Measurements from ENCODE around the gene ACTMAP. TPM values are rescaled to one million over a fixed set of nuclear protein-coding genes. Genes with fewer than 3 reads are reported as not detected.

The ACTMAP gene
- total RNA-seq, 1 experiment from 2014 or later = 28.0 TPM

DNA sequence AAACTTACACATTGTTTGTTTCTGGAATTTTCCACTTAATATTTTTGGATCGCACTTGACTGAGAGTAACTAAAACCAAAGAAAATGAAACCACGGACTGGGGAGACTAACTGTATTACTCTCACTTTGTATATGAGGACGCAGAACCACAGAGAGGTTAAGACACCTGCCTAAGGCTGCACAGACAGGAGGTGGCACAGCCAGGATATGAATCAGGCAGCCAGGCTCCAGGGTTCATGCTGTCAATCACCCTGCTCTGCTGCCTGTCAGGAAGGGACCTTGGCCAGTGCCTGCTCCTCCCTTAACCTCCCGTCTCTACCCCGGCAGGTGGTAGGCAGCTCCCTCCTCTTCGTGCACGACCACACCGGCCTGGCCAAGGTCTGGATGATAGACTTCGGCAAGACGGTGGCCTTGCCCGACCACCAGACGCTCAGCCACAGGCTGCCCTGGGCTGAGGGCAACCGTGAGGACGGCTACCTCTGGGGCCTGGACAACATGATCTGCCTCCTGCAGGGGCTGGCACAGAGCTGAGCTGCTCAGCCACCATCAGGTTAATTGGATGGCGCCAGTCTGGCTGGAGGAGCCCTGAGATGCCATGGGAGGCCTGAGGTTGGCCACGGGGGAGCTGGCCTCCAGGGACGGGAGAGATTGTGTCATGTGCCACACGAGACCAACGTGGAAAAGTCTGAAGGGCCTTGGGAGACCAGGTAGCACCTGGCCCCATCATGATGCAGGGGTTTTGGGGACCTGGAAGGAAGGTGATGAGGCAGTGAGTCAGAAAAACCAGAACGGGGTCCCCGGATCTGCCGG lies 11.0 kb downstream of the ACTMAP start:
- peaks cover 9% of the 10 kb centered on the region for H3K36me3 ChIP-seq (ENCODE audit: control insufficient read depth, insufficient read depth, low read length)
- Mint-ChIP-seq H3K27me3 (ENCODE audit: insufficient read depth, unreplicated experiment) (no peaks in the 10 kb centered on the region), H3K4me3 (ENCODE audit: unreplicated experiment) (no peak overlapping the region), H3K9me3 (ENCODE audit: unreplicated experiment) (no peaks in the 10 kb centered on the region), H3K27ac (ENCODE audit: unreplicated experiment) (peak overlapping the region; percentile 63), H3K4me1 (ENCODE audit: low read depth, unreplicated experiment) (peaks cover 13% of the 10 kb centered on the region), H3K36me3 (ENCODE audit: insufficient read depth, unreplicated experiment) (peaks cover 92% of the 10 kb centered on the region)
- no peak for DNase-seq
- no peaks in the 10 kb centered on the region for H3K9me3 ChIP-seq
- ChIA-PET POLR2A (no interaction called here), CTCF (no interaction called here)
- BruUV-seq (replicated peaks) = no TSS peak
- intact Hi-C loops (cut with micrococcal nuclease; ENCODE audit: unreplicated experiment) = no loop called here
- TF ChIP-seq, protein P1, sequence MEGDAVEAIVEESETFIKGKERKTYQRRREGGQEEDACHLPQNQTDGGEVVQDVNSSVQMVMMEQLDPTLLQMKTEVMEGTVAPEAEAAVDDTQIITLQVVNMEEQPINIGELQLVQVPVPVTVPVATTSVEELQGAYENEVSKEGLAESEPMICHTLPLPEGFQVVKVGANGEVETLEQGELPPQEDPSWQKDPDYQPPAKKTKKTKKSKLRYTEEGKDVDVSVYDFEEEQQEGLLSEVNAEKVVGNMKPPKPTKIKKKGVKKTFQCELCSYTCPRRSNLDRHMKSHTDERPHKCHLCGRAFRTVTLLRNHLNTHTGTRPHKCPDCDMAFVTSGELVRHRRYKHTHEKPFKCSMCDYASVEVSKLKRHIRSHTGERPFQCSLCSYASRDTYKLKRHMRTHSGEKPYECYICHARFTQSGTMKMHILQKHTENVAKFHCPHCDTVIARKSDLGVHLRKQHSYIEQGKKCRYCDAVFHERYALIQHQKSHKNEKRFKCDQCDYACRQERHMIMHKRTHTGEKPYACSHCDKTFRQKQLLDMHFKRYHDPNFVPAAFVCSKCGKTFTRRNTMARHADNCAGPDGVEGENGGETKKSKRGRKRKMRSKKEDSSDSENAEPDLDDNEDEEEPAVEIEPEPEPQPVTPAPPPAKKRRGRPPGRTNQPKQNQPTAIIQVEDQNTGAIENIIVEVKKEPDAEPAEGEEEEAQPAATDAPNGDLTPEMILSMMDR (IDR thresholded peaks at IDR 0.05; ENCODE audit: insufficient read depth in 1 of 2, low read depth in 1 of 2, low read length in 1 of 2, severe bottlenecking in 1 of 2, unreplicated experiment in 1 of 2) = no peak
- H3K4me3 ChIP-seq (ENCODE audit: low read depth, low read length) = no peak overlapping the region
- H3K27me3 ChIP-seq (replicated peaks; ENCODE audit: control insufficient read depth, insufficient read depth, low read length) = no peaks in the 10 kb centered on the region
- H3K4me1 ChIP-seq = peaks cover 2% of the 10 kb centered on the region; the same call in 1 of the 2 replicates

DNA sequence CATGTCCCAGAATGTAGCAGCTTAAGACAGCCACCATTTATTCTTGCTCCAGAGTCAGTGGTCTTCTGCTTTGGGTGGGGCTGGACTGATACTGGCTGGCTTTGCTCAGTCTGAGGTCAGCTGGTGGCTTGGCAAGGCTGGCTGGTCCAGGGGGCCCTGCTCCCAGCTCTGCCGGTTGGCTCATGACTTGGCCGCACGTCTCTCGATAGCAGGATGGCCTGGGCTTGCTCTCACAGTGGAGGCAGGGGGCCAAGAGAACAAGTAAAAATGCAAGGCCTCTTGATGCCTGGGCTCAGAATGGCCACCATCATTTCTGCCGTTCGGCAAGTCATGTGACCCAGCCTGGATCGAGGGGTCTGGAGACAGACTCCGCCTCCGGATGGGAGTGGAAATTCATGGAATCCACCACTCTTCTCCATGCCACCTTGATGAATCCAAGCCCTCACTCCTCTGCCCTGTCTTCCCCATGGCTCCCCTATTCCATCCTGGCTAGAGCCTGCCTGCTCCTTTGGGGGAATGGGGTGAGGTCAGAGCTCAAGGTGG lies 13.1 kb downstream of the ACTMAP start:
- BruUV-seq (replicated peaks) = no TSS peak
- TF ChIP-seq, protein P1 (IDR thresholded peaks at IDR 0.05; ENCODE audit: insufficient read depth in 1 of 2, low read depth in 1 of 2, low read length in 1 of 2, severe bottlenecking in 1 of 2, unreplicated experiment in 1 of 2) = no peak
- H3K4me1 Mint-ChIP-seq (ENCODE audit: low read depth, unreplicated experiment) = peaks cover 19% of the 10 kb centered on the region
- no peak overlapping the region for H3K4me3 Mint-ChIP-seq (ENCODE audit: unreplicated experiment)
- no peaks in the 10 kb centered on the region for H3K4me1 ChIP-seq
- no peaks in the 10 kb centered on the region for H3K9me3 ChIP-seq
- H3K27me3 ChIP-seq (replicated peaks; ENCODE audit: control insufficient read depth, insufficient read depth, low read length) = no peaks in the 10 kb centered on the region
- ChIA-PET CTCF (no interaction called here), POLR2A (no interaction called here)
- no peaks in the 10 kb centered on the region for H3K9me3 Mint-ChIP-seq (ENCODE audit: unreplicated experiment)
- H3K36me3 ChIP-seq (ENCODE audit: control insufficient read depth, insufficient read depth, low read length) = peaks cover 16% of the 10 kb centered on the region
- H3K4me3 ChIP-seq (ENCODE audit: low read depth, low read length) = no peak overlapping the region
- DNase-seq = no peak
- H3K36me3 Mint-ChIP-seq (ENCODE audit: insufficient read depth, unreplicated experiment) = peaks cover 98% of the 10 kb centered on the region
- no peak overlapping the region for H3K27ac Mint-ChIP-seq (ENCODE audit: unreplicated experiment)
- intact Hi-C loops (cut with micrococcal nuclease; ENCODE audit: unreplicated experiment) = no loop called here
- no peaks in the 10 kb centered on the region for H3K27me3 Mint-ChIP-seq (ENCODE audit: insufficient read depth, unreplicated experiment)

DNA sequence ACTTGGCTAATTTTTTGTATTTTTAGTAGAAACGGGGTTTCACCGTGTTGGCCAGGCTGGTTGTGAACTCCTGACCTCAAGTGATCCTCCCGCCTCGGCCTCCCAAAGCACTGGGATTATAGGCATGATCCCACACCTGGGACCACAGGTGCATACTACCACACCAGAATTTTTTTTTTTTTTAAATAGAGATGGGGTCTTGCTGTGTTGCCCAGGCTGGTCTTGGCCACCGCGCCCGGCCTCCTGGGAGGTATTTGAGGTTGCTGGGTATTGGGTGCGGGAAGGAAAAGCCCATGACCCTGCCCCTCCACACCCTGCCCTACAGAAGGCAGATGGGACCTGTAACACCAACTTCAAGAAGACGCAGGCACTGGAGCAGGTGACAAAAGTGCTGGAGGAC lies 13.6 kb downstream of the ACTMAP start:
- Histone ChIP-seq H3K36me3 (ENCODE audit: control insufficient read depth, insufficient read depth, low read length) (peaks cover 16% of the 10 kb centered on the region), H3K27me3 (replicated peaks; ENCODE audit: control insufficient read depth, insufficient read depth, low read length) (no peaks in the 10 kb centered on the region), H3K4me3 (ENCODE audit: low read depth, low read length) (no peak overlapping the region), H3K4me1 (no peaks in the 10 kb centered on the region), H3K9me3 (no peaks in the 10 kb centered on the region)
- DNase-seq = no peak
- Mint-ChIP-seq H3K9me3 (ENCODE audit: unreplicated experiment) (no peaks in the 10 kb centered on the region), H3K4me1 (ENCODE audit: low read depth, unreplicated experiment) (peaks cover 16% of the 10 kb centered on the region), H3K36me3 (ENCODE audit: insufficient read depth, unreplicated experiment) (peaks cover 98% of the 10 kb centered on the region), H3K27ac (ENCODE audit: unreplicated experiment) (no peak overlapping the region), H3K4me3 (ENCODE audit: unreplicated experiment) (no peak overlapping the region), H3K27me3 (ENCODE audit: insufficient read depth, unreplicated experiment) (no peaks in the 10 kb centered on the region)
- ChIA-PET POLR2A (no interaction called here), CTCF (no interaction called here)
- TF ChIP-seq, protein P1 (IDR thresholded peaks at IDR 0.05; ENCODE audit: insufficient read depth in 1 of 2, low read depth in 1 of 2, low read length in 1 of 2, severe bottlenecking in 1 of 2, unreplicated experiment in 1 of 2) = no peak
- intact Hi-C loops (cut with micrococcal nuclease; ENCODE audit: unreplicated experiment) = no loop called here
- no TSS peak for BruUV-seq (replicated peaks)

Data from Caco-2 (cell line).